Activated T-helper 1 cell treated with Interleukin-2 at 50 U/mL for 16 hours (primary cell): ENCODE results near the gene NAPB.

Source experiments
- DNase-seq: peaks from one replicate; pipeline ENCODE4 v3.0.0-alpha.2; 2020; ENCODE audit warnings: low read depth

Gene NAPB

GRCh38 chr20:23404196-23404595 lies 17.1 kb downstream of the NAPB start:
- DNase-seq = no peak

- no peak for DNase-seq
These were observed 17.5 kb downstream of the NAPB start for GRCh38 chr20:23403751-23404150.

- DNase-seq = no peak
These were observed 20.2 kb downstream of the NAPB start for GRCh38 chr20:23401051-23401450.

GRCh38 chr20:23399568-23400241 lies 21.6 kb downstream of the NAPB start:
- no peak for DNase-seq

GRCh38 chr20:23397961-23398360 lies 23.3 kb downstream of the NAPB start:
- DNase-seq = no peak

GRCh38 chr20:23396950-23397627 lies 24.2 kb downstream of the NAPB start:
- no peak for DNase-seq

GRCh38 chr20:23393996-23394775 lies 27.1 kb downstream of the NAPB start:
- no peak for DNase-seq

- DNase-seq = no peak
These were observed 29.5 kb downstream of the NAPB start for GRCh38 chr20:23391707-23392310.

GRCh38 chr20:23390091-23390774 lies 31.1 kb downstream of the NAPB start:
- no peak for DNase-seq

- no peak for DNase-seq
These were observed 34.2 kb downstream of the NAPB start for GRCh38 chr20:23387118-23387443.

GRCh38 chr20:23386304-23387117 lies 34.8 kb downstream of the NAPB start:
- DNase-seq = no peak

- DNase-seq = no peak
These were observed 39.4 kb downstream of the NAPB start for GRCh38 chr20:23381876-23382275.

GRCh38 chr20:23379772-23380171 lies 41.5 kb downstream of the NAPB start:
- DNase-seq = no peak

GRCh38 chr20:23375827-23376226 lies 45.5 kb downstream of the NAPB start:
- DNase-seq = no peak

GRCh38 chr20:23374441-23374840 lies 46.8 kb downstream of the NAPB start:
- DNase-seq = no peak

GRCh38 chr20:23371496-23371895 lies 49.8 kb downstream of the NAPB start:
- no peak for DNase-seq

- no peak for DNase-seq
These were observed 50.4 kb downstream of the NAPB start for GRCh38 chr20:23370873-23371272.

- DNase-seq = no peak
These were observed 51.0 kb downstream of the NAPB start for GRCh38 chr20:23370274-23370673.

GRCh38 chr20:23369072-23369823 lies 52.0 kb downstream of the NAPB start:
- DNase-seq = no peak

- no peak for DNase-seq
These were observed 52.8 kb downstream of the NAPB start for GRCh38 chr20:23368316-23369071.
